ENCODE data around the gene TADA3. TPM values are rescaled to one million over a fixed set of nuclear protein-coding genes. Genes with fewer than 3 reads are reported as not detected.
A peak's percentile ranks its signal among the peaks of the same experiment; 100 is the strongest.

TADA3 gene
- total RNA-seq, 1 experiment from 2014 or later, result 83.8 TPM

GRCh38 chr3:9750556-9751411 is 41.5 kb downstream of the TADA3 start:
- H3K9me3 ChIP-seq, result no peaks in the 10 kb centered on the region
- peaks cover 16% of the 10 kb centered on the region for H3K36me3 ChIP-seq
- H3K27me3 ChIP-seq, result no peaks in the 10 kb centered on the region
- DNase-seq, result no peak
- peak overlapping the region; percentile 61 for H3K4me3 ChIP-seq

- Histone ChIP-seq H3K27me3 (no peaks in the 10 kb centered on the region), H3K9me3 (no peaks in the 10 kb centered on the region), H3K36me3 (peaks cover 16% of the 10 kb centered on the region), H3K4me3 (peak within 1 kb of the TSS; percentile 61)
- peak; percentile 95 for DNase-seq
Observed at GRCh38 chr3:9749645-9750555, 42.4 kb downstream of the TADA3 start, which contains the start of gene OGG1. TSS of gene OGG1 (plus strand) at chr3:9749952. CDS start at chr3:9750287, 335 bp downstream.

GRCh38 chr3:9749296-9749644 is 43.0 kb downstream of the TADA3 start:
- no peaks in the 10 kb centered on the region for H3K27me3 ChIP-seq
- H3K9me3 ChIP-seq, result no peaks in the 10 kb centered on the region
- H3K4me3 ChIP-seq, result peak overlapping the region; percentile 61
- H3K36me3 ChIP-seq, result peaks cover 16% of the 10 kb centered on the region
- DNase-seq, result no peak

- Histone ChIP-seq H3K27me3 (no peaks in the 10 kb centered on the region), H3K9me3 (no peaks in the 10 kb centered on the region), H3K4me3 (no peak overlapping the region), H3K36me3 (peaks cover 17% of the 10 kb centered on the region)
- no peak for DNase-seq
Observed at GRCh38 chr3:9748031-9748430, 44.2 kb downstream of the TADA3 start.

- Histone ChIP-seq H3K36me3 (peaks cover 16% of the 10 kb centered on the region), H3K4me3 (no peak overlapping the region), H3K27me3 (no peaks in the 10 kb centered on the region), H3K9me3 (no peaks in the 10 kb centered on the region)
- peak; percentile 29 for DNase-seq
Observed at GRCh38 chr3:9747267-9747666, 45.0 kb downstream of the TADA3 start.

GRCh38 chr3:9746330-9746729 is 45.9 kb downstream of the TADA3 start:
- Histone ChIP-seq H3K36me3 (peaks cover 16% of the 10 kb centered on the region), H3K4me3 (no peak overlapping the region), H3K9me3 (no peaks in the 10 kb centered on the region), H3K27me3 (no peaks in the 10 kb centered on the region)
- peak; percentile 35 for DNase-seq

GRCh38 chr3:9745521-9745920 is 46.8 kb downstream of the TADA3 start:
- H3K9me3 ChIP-seq, result no peaks in the 10 kb centered on the region
- H3K36me3 ChIP-seq, result peaks cover 16% of the 10 kb centered on the region
- no peak for DNase-seq
- no peak overlapping the region for H3K4me3 ChIP-seq
- no peaks in the 10 kb centered on the region for H3K27me3 ChIP-seq

GRCh38 chr3:9744162-9744561 is 48.1 kb downstream of the TADA3 start:
- Histone ChIP-seq H3K4me3 (no peak overlapping the region), H3K9me3 (no peaks in the 10 kb centered on the region), H3K36me3 (peaks cover 25% of the 10 kb centered on the region), H3K27me3 (no peaks in the 10 kb centered on the region)
- no peak for DNase-seq

GRCh38 chr3:9743548-9743947 is 48.7 kb downstream of the TADA3 start:
- H3K27me3 ChIP-seq, result no peaks in the 10 kb centered on the region
- no peaks in the 10 kb centered on the region for H3K9me3 ChIP-seq
- no peak overlapping the region for H3K4me3 ChIP-seq
- no peak for DNase-seq
- peaks cover 20% of the 10 kb centered on the region for H3K36me3 ChIP-seq

- no peaks in the 10 kb centered on the region for H3K9me3 ChIP-seq
- no peaks in the 10 kb centered on the region for H3K27me3 ChIP-seq
- H3K4me3 ChIP-seq, result no peak overlapping the region
- DNase-seq, result no peak
- H3K36me3 ChIP-seq, result peaks cover 19% of the 10 kb centered on the region
Observed at GRCh38 chr3:9742560-9742959, 49.7 kb downstream of the TADA3 start.

GRCh38 chr3:9739181-9739580 is 53.1 kb downstream of the TADA3 start:
- no peaks in the 10 kb centered on the region for H3K9me3 ChIP-seq
- H3K27me3 ChIP-seq, result no peaks in the 10 kb centered on the region
- no peak for DNase-seq
- H3K36me3 ChIP-seq, result peaks cover 31% of the 10 kb centered on the region
- H3K4me3 ChIP-seq, result no peak overlapping the region

- H3K4me3 ChIP-seq, result no peak overlapping the region
- H3K27me3 ChIP-seq, result no peaks in the 10 kb centered on the region
- H3K36me3 ChIP-seq, result peaks cover 29% of the 10 kb centered on the region
- DNase-seq, result no peak
- no peaks in the 10 kb centered on the region for H3K9me3 ChIP-seq
Observed at GRCh38 chr3:9736831-9737230, 55.4 kb downstream of the TADA3 start.

GRCh38 chr3:9732740-9733115 is 59.5 kb downstream of the TADA3 start:
- Histone ChIP-seq H3K9me3 (no peaks in the 10 kb centered on the region), H3K36me3 (peaks cover 14% of the 10 kb centered on the region), H3K27me3 (no peaks in the 10 kb centered on the region), H3K4me3 (peak overlapping the region; percentile 85)
- DNase-seq, result no peak

GRCh38 chr3:9732080-9732739 is 60.1 kb downstream of the TADA3 start:
- Histone ChIP-seq H3K4me3 (peak overlapping the region; percentile 85), H3K36me3 (peaks cover 12% of the 10 kb centered on the region), H3K9me3 (no peaks in the 10 kb centered on the region), H3K27me3 (no peaks in the 10 kb centered on the region)
- DNase-seq, result peak; percentile 13

- Histone ChIP-seq H3K36me3 (peaks cover 8% of the 10 kb centered on the region), H3K9me3 (no peaks in the 10 kb centered on the region), H3K27me3 (no peaks in the 10 kb centered on the region), H3K4me3 (peak within 1 kb of the TSS; percentile 85)
- DNase-seq, result peak; percentile 97
Observed at GRCh38 chr3:9731206-9732079, 60.8 kb downstream of the TADA3 start, which contains the start of gene BRPF1. TSS of gene BRPF1 (plus strand) at chr3:9731735. CDS start at chr3:9734141, 2,406 bp downstream.

GRCh38 chr3:9730657-9731205 is 61.5 kb downstream of the TADA3 start:
- Histone ChIP-seq H3K27me3 (no peaks in the 10 kb centered on the region), H3K9me3 (no peaks in the 10 kb centered on the region), H3K36me3 (peaks cover 7% of the 10 kb centered on the region; the same call in 1 of the 2 replicates), H3K4me3 (peak overlapping the region; percentile 85)
- no peak for DNase-seq

All from MG63 (cell line).